HG03139 (cell line): Measurements from ENCODE around the gene RPRD2.
"Not testable (repeated sequence)": the region's sequence is repeated elsewhere in the genome, so short reads cannot be mapped to it uniquely, and the experiment has no call there.

Experiments
- ATAC-seq: cut with Tn5 transposase; IDR thresholded peaks from one replicate; pipeline ENCODE4 v1.9.1; 2021; ENCODE audit not compliant: unreplicated experiment

The RPRD2 gene

DNA sequence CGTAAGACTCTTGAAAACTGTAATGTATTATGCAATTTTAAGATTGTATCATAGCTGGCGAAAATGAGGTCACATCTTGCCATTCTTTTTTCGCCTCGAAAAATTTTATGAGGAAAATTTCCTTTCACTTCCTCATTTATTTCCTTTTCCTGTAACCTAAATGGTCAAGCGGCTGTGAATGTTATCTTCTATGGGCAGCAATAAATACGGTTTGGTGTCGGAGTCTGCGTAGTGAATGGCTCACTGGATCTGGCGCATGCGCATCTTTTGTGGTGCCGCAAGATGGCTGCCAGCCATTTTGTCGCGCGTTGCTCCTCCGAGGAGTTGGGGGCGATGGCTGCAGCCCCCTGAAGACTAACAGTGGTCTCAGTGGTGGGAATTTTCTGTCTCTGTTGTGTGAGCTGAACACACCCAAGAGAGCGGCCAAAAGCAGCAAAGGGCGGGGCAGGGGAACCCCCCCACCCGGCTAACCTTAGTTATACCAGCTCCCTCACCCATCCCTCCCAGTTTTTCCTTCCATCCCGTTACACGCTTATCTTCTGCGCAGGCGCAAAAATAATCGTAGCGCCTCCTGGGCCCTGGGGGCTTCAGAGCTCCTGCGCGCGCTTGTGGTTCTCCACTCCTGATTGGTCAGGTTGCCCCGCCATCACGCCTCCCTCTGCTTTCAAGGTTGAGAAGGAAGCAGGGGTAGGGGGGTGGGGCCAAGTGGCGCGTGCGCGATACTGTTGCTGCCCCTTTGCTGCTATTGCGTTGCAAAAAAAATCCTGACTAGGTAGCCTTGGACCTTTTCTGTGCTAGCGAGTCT is at the start of gene RPRD2:
RPRD2 (plus strand) TSS at position 722 of the 805 bp plus-strand sequence. CDS start 568 bp downstream, outside the sequence.
- ATAC-seq: peak; percentile 80

DNA sequence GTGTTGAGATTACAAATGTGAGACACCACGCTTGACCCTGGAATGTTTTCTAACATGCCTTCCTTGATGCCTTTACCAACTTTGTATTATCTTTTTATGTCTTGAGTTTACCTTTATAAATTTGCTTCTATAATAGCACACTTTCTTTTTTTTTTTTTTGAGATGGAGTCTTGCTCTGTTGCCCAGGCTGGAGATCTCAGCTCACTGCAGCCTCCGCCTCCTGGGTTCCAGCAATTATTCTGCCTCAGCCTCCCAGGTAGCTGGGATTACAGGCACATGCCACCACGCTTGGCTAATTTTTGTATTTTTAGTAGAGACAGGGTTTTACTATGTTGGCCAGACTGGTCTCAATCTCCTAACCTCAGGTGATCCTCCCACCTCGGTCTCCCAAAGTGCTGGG is 49.3 kb upstream of the RPRD2 start:
- not testable (repeated sequence) for ATAC-seq

DNA sequence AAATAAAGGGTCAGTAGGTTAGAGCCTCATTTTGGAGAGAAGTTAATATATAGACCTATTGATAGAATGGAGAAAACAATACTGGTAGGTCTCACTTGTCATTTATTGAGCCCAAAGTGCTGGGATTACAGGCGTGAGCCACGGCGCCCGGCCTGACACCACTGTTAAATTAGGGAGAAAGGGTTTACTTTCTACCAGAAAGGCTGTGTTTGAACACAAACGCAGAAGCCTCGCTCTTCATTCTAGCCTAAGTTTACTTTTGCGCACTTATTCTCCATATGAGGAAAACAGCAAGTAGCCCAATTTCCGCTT is 43.3 kb upstream of the RPRD2 start:
- ATAC-seq: no peak

DNA sequence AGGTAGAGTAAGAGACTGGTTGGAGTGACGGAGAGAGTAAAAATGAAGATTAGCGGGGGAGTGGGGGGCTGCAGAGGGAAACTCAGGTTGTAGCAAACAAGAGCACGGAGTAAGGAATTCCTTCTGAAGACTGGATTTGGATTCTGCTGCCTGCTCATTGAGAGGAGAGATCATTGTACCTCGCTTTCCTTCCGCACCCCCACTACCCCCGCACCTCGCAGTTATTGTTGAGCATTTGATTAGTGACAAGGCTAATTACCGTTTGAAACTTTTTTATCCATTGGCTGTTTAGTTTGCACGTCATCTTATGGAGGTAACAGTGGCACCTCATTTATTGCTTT is 42.2 kb upstream of the RPRD2 start:
- ATAC-seq: no peak

DNA sequence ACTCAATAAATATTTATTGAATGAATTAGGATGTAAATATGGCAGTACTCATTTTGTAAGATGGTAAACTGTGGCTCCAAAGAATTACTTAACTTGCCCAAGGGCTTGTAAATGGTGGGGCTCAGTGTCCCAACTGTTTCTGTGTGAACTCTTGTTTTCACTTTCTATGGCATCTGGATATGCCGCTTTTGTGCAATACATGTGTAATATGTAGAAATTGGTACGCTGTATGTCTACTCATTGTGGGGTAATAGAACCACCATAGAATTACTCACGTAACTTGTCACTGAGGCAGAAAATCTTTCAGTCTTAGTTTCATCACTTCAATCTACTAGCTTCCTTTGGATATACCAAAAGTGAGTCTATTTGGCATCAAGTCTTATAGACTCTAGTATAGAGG is 41.6 kb upstream of the RPRD2 start:
- no peak for ATAC-seq

DNA sequence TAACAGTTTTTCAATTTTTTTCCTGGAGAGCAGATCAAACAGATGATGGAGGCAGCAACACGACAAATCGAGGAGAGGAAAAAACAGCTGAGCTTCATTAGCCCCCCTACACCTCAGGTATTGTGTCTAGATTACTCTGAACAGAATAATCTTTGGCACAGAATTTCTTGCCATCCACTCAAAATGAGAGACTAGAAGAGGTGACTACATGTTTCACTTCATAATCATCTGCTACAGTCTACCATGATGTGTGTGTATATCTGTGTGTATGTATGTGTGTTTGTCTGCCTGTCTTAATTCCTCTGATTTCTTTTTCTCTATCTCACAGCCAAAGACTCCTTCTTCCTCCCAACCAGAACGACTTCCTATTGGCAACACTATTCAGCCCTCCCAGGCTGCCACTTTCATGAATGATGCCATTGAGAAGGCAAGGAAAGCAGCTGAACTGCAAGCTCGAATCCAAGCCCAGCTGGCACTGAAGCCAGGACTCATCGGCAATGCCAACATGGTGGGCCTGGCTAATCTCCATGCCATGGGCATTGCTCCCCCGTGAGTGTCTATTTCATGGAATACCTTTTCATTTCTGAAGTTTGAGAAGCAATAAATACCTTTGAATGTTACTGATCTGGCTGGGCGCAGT is 31.2 kb upstream of the RPRD2 start:
- no peak for ATAC-seq

DNA sequence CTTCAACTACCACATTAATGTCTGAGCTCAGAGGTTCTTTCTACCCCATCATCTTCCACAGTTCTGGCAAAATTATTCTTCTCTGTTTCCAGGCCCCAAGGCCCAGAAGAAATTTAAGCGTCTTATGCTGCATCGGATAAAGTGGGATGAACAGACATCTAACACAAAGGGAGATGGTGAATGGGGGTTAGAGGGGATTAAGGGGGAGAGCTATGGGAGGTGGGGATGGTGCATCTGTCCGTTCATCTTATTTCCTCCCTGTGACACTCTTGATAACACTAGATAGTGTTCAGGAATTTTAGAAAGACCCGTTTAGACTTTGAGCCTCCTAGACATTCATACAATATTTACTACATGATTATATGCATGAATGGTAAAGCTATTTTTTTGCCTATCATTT is 17.6 kb upstream of the RPRD2 start:
- no peak for ATAC-seq

DNA sequence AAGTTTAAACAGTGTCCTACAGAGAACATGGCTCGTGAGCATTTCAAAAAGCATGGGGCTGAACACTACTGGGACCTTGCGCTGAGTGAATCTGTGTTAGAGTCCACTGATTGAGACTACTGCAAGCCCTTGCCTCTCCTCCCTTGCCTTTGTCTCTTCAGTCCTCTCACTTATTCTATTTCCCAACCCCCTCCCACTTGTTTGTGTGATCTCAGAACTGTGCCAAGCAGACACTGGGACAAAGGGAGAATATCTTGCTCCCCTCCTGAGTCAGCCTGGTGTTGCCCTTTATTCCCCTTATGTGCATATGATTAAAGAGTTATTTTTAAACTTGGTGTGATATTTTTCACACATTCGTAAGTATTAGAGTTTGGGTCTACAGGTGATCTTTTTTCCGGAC is 11.1 kb upstream of the RPRD2 start:
- no peak for ATAC-seq

DNA sequence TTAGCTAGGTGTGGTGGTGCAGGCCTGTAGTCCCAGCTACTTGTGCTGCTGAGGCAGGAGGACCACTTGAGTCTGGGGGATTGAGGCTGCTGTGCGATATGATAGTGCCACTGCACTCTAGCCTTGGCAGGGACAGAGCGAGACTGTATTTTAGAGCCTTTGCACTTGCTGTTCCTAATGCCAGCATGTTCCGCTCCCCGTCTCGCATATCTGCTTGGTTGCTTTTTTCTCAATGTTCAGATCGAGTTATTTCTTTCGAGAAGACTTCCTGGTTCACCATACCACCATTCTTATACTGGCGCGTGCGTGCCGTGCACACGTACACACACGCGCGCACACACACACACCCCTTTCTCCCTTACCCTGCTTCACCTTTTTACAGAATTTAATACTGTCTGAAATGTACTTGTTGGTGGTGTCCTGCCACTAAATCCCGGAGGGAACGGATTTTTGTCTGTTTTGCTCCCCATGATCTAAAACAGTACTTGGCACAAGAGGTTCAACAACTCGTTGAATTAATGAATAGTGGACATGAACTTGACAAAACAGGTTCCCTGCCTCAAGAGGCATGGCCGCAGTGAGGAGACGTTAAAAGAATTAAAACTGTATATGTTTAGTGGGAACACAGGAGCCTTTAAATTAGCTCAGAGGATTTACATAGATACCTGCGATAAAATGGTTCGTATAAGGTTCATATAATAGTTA is 1.1 kb upstream of the RPRD2 start:
- no peak for ATAC-seq

DNA sequence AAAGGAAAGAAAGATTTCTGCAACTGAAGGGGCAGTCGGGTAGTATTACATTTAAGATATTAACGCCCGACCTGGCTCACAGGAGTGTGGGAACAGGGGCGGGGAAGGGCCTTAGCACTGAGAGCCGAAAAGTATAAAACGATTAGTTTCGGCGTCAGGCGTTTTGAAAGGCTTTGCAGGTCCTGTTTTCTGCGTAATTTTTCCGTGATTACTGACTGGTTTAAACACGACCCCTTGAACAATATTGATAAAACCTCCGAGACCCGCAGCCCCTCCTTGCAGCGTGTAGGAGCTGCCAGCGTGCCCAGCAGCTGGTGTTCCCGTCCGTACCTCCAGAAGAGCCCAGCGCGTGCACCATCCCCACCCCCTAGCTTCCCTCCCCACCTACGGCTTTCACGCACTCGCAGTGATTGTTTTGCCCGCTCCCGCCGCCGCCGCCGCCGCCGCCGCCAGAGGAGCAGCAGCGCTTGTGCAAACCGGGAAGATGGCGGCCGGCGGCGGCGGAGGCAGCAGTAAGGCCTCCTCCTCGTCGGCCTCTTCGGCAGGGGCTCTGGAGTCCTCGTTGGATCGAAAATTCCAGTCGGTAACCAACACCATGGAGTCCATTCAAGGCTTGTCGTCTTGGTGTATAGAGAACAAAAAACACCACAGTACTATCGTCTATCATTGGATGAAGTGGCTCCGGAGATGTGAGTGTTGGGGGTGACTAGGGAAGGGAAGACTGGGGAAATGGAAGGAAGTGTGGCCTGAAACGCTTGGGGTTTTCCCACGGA is 470 bp downstream of the RPRD2 start:
- peak; percentile 28 for ATAC-seq

DNA sequence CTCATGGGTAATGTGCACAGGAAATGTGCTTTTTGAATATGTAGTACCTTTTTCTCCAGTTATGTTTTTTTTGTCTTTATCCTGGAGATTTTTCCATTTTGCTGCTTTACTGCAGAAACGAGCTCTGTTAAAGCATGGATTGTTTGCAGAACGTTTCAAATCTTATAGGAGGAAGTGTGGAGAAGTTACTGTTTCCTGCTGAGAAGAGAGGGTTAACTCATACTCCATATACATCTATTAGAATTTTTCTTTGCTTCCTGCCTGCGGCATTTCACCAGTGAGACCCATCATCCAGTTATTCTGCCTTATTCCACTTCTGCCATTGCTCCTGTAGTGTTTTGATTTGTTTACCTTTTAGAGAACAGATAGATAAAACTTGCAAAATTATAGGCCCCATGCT is 2.0 kb downstream of the RPRD2 start:
- no peak for ATAC-seq

DNA sequence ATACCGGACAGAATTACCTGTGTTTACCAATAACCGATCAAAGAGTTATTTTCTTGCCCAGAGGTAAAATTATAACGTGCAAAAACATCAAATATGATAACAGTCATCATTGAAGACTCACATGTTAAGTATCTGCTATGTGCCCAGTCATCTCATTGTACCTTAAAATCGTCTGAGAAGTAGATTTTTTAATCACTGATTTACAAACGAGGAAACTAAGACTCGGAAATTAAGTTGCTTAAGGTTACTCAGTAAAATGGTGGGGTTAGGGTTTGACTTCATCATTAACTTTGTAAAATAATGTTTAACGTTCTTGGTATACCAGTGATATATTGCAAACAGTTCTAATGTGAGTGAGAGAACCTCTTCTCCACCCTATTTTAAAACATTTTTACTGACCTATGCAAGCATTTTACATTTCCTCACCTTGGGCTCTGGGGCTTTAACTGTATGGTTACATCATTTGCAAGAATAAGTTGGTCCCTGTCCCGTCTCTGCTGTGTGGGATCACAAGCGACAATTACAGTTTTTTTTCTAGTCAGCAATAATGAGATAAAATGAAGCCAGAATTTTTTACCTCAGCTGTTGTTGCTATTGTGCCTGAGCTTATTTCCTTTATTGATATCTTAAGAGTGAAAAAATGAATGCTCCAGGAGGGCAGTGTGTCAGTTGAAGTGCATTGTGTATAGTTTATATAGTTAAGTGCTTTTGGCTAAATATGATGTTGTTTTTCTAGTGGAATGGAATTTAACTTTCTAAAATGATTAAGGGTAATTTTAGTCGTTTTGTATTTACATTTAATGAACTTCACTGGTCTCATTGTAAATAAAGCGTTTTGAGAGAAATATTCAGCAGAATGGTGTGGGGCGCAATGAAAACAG is 2.7 kb downstream of the RPRD2 start:
- ATAC-seq: no peak

DNA sequence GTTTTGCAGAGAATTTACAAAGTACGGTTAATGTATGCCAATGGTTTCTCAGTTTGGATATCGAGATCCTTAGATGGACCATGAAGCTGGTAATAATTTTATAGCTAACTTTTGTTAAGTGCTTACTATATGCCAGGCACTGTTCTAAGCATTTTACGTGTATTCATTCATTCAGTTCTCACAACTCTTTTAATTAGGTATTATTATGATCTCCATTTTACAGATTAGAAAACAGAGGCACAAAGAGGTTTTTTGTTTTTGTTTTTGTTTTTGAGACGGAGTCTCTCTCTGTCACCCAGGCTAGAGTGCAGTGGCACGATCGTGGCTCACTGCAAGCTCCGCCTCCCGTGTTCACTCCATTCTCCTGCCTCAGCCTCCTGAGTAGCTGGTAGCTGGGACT is 7.2 kb downstream of the RPRD2 start:
- no peak for ATAC-seq

DNA sequence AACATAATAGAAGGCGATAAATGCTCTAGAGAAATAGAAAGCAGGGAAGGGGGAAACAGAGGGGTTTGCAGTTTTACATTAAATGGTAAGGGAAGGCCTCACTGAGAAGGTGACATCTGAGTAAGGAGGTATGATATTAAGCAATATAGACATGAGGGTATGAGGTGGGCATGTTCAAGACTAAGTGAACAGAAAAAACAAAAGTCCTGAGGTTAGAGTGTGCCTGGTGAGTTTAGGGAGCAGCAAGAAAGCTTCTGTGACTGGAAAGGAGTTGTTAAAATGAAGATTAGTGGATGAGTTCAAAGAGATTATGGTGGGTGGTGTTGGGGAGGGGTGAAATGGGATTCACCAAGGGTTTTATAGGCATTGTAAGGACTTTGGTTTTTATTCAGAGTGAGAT is 8.6 kb downstream of the RPRD2 start:
- no peak for ATAC-seq

DNA sequence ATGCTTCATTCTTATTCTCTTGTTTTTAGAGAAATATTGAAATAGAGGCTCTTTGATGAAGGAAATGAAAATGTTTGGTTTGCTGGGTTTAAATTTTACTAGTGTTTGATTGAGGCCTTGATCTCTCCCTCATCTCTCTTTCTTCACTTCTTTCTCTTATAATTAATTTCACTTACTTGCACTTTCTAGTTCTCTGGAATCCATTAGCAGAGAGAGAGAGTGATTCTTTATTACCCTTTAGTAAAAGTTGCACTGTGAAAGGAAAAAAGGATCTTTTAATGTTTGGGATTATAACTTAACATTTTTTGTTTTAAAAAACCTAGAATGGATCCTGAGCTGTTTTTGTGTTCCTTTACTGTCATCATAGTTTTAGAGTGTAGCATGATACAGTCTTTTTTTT is 12.2 kb downstream of the RPRD2 start:
- ATAC-seq: no peak

DNA sequence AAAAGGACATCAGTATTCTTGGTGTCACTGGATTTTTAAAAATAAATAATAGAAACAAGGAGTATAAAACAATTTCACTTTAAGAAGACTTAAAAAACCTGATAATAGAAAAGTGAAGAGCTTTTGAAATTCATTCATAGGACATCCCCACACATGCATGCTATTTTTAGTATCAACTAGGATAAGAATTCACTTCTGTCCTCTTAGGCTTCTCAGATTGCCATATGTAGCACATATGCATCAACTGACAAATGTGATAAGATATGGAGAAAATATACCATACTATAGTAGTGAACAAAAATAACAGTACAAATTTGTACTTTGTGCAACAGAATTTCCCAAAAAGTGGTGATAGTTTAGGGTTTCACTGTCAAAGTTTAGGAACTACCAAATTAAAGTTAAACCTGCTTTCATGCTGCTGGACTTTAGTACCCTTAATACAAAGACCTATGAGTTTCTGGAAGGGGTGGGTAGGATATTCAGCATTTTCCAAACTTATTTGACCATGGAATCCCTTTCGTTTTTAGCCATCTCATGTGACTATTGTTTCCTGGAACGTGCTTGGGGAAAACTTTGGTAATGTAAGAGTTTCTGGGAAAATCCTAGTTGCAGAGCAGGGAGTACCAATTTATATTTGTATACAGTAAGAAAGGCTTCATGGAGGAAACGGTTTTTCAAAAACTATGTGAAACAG is 19.8 kb downstream of the RPRD2 start:
- no peak for ATAC-seq

DNA sequence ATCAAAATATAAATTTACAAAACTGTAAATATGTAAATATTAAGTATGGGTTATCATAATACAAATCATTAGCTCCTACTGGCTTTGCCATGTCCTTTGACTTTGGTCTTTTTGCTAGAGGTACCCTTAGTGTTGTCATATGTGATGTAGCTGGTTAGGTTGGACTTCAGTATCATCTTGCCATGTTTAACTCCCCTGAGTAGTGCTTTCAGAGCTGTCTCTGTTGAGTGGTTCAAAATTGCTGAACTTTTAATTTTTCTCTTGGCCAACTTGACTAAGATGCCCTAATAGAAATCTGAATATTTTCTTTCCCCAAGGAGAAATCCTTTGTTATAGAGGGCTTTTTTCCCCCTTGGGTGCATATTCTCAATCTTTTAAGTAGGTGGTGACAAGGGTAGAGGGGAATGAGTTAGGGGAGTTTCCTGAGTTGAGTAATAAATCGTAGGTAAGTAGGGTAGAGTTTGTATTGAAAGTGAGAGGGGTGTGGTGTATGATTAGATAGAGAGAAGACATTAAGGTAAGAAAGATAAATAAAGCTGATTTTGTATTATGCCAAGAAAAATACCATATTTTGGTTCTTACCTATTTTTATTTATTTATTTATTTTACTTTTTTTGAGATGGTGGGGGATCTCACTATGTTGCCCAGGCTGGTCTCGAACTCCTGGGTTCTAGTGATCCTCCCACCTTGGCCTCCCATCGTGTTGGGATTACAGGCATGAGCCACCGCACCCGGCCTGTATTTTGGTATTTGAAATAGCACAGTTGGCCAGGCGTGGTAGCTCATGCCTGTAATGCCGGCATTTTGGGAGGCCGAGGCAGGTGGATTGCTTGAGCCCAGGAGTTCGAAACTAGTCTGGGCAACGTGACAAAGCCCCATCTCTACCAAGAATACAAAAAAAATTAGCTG is 21.8 kb downstream of the RPRD2 start:
- no peak for ATAC-seq

DNA sequence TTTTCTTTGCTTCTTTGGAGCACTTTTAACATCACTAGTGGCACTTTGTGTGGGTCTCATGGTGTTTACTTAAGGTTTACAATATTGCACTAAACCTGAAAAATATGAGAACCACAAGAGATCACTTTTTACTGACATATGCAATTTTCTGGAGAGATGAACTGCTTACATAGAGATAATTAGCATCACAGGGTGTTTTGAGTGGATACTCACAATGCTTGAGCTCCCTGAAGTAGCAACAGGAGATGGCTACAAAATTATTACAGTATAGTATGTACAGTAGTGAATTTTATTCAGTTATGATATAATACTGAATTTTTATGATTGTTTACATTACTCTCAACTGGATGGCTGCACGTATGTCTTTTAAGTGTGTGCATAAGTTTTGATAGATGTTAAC is 22.6 kb downstream of the RPRD2 start:
- no peak for ATAC-seq

DNA sequence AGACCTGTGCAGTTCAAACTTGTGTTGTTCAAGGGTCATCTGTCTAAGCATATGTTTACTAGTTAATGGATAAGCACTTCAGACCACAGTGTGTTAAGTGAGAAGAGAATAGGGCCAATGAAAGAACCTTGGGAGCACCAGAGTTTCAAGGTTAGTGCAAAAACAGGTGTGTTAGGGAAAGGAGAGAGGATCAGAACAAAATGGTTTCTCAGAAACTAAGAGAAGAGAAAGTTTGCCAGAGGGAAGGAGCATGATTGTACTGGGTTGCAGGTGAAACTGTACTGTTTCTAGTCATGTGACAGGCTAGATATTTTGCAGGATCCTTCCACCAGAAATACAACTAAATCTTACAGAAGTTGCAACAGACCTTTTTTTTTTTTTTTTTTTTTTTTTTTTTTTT is 23.3 kb downstream of the RPRD2 start:
- no peak for ATAC-seq
